ENCODE results near the gene KRT4.

KRT4 gene

GRCh38 chr12:52790427-52791270 lies 23.3 kb downstream of the KRT4 start:
- DNase-seq, result no peak

- no peak for DNase-seq
These were observed 24.1 kb downstream of the KRT4 start for GRCh38 chr12:52789637-52790426.

DNA sequence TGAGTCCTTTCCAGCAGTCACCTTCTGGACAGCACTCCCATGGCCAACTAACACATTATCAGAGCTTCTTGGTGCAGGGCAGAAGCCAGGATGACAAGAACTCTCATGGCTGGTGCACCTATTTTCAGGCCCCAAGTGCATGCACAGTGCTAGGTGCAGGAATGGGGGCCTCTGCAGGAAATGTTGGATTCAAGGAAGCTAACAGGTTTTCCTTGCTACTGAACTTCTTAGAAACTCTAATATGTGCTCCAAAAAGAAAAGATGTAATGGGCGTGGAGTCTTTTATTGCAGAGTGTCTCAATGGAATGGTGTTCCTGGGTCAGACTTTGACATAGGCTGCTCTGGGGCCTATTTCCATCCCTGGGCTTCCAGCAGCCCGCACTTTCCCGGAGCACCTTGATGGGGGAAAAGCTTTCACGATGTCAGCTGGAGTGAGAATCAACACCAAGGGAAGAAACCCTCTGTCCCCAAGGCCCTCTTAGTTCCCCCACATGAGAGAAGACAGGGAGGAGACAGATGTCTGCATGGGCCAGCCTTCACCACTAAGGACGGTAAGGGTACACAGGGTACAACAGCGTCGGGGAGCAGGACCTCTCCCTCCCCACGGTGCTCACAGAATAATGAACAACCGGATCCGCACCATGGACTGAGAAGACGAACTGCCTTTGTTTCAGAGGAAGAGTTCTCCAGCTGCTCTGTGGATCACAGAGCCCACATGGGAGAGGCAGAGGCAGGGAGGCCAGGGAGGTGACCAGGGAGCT lies 24.9 kb downstream of the KRT4 start:
- DNase-seq, result no peak

- no peak for DNase-seq
These were observed 25.6 kb downstream of the KRT4 start for GRCh38 chr12:52788192-52788875.

- no peak for DNase-seq
These were observed 26.4 kb downstream of the KRT4 start for GRCh38 chr12:52787324-52788191.

- DNase-seq, result no peak
These were observed 29.0 kb downstream of the KRT4 start for GRCh38 chr12:52784909-52785308.

DNA sequence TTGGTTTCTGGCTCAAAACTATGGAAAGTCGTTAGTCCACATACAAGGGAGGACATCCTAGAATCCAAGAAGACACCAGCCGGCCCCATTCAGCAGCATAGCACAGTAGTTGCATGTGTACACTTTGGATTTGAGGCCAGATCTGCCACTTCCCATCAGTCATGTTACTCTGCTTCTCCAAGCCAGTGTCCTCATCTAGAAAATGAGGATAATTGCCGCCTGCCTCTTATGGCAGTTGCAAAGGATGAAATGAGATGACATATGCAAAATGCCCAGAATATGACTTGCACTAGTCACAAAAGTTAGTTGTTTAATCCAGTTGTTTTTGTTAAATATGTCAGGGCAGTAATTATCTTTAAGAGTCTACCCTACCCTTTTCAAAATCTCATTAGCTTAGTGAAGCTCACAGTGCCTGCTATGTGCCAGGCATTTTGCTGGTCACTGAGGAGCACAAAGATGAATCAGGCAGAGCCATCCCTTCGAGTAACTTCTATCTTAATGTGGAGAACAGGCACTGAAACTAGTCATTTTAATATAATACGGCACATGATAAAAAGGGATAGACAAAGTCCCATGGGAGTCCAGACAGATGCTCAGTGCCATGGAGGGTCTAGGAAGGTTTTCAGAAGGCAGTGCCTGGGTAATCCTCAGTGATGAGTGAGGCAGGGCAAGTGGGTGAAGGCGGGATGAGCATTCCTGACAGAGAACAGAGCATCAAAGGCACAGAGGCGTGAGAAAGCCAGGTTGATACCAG lies 30.2 kb downstream of the KRT4 start:
- DNase-seq, result no peak

GRCh38 chr12:52782502-52782901 lies 31.4 kb downstream of the KRT4 start:
- DNase-seq, result no peak

GRCh38 chr12:52781399-52782082 lies 32.4 kb downstream of the KRT4 start:
- DNase-seq, result no peak

DNA sequence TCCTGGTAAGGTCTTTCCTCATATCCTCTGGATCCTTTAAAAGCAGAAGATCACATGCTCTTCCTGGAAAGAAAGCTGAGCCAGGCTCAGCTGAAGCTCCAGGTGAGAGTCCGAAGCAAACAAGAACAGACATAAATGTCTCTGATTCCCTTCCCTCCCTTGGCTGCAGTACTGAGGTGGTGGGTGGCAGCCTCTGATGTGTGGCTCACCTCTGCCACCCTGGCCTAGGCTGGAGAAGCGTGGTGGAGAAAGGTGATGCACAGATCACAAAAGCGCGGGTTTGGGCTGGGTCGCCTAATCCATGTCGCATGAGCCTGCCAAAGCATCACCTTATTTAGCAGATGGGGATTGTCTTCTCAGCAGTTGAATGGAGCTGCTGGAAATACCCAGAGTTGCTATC lies 34.0 kb downstream of the KRT4 start:
- no peak for DNase-seq

DNA sequence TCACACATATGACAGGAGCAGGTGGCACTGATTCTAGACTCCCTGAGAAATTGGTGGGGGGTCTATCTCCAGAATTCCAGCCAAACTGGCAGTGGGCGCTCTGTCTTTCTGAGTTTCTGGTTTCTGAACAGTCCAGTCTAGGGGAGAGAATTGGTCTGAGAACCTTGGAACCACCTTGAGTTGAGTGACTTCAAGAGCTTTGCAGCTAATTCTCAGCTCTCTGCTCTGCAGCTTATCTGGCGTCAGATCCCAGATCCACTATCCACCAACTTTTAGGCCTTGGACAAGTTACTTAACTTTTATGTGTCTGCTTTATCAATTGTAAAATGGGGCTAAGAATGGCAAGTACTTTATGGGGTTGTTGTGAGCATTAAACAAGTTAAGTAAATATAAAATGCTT lies 35.1 kb downstream of the KRT4 start:
- no peak for DNase-seq

DNA sequence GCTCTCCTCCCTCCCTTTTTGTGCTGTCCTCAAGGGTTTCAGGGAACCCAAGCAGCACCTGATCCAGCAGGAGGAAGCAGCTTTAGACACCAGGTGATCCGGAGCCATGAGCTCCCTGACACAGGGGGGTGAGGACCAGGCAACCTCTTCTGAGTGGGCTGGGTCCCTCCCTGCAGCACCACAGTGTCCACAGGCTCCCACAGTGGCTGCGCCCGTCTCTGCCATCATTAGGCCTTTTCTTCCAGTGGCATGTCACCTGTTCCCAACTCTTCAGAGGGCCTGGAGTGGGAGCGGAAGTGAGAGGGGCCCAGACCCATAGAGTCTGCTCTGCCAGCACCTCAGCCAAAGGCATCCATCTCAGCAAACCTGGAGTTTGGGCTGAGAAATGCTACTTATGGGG lies 36.4 kb downstream of the KRT4 start:
- no peak for DNase-seq

DNA sequence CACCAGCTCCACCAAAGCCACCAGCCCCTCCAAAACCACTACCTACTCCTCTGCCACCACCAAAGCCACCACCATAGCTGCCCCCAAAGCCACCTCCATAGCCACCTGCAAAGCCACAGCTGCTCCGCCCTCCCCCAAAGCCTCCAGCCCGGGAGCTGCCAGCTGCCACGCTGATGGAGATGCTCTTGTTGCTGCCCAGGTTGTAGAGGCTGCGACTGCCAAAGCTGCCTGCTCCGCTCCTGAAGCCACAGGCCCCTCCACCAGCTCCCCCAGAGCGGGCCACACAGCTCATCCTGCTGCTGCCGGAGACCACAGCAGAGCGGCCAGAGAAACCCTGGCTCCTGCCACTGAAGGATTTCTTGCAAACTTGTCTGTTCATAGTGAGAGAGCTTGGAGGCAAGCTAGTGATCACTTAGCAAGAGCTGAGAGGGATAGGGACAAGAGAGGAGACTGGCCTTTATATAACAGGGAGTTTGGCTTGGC lies 37.0 kb downstream of the KRT4 start, which contains the start of gene KRT76:
KRT76 (minus strand) TSS at position 433 of the 483 bp plus-strand sequence; CDS start at position 379, 54 bp downstream.
- no peak for DNase-seq

- no peak for DNase-seq
These were observed 37.5 kb downstream of the KRT4 start for GRCh38 chr12:52776435-52776834.

DNA sequence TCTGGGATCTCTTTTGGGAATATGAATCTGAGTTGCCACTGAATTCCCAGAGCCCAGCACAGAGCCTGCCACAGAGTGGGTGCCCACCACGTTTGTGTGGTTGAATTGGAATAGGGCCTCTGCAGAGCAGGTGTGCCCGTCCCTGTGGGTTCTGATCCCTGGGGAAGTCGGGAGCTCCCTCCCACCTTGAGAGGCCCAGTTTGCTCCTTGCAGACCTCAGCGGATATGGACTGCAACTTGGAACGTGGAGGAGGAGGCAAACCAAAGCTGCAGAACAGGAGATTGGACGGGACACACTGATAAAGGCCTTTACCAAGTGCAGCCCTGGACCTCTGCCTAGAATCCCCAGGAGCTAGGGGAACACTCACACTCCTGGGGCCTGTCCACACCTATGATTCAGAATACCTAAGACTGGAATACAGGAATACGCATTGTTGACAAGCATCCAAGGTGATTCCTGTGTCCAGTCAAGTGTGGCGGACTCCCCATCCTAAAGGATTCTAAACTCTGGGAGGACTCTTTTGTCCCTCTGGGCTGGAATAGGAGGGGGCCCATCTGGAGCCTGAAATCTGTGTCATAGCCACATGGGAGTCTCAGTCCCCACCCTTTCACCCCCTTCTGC lies 39.2 kb downstream of the KRT4 start:
- DNase-seq, result no peak

DNA sequence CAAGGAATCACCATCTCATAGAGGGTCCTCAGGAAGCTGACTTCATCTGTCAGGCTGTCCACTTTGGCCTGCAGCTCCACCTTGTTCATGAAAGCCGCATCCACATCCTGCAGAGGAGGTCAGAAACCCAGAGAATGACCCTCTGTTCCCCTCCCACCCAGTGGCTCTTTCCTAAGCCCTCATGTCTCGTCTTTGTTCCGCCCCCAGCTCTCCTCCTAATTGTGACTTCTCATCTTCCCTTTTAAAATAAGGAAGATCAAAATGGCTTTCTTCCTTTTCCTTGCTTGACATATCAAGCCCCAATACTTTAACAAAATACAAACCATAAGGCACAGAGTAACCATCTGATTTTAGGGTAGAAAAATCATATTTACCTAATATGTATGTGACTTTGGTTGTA lies 41.1 kb downstream of the KRT4 start:
- DNase-seq, result no peak

GRCh38 chr12:52772188-52772587 lies 41.7 kb downstream of the KRT4 start:
- DNase-seq, result no peak

DNA sequence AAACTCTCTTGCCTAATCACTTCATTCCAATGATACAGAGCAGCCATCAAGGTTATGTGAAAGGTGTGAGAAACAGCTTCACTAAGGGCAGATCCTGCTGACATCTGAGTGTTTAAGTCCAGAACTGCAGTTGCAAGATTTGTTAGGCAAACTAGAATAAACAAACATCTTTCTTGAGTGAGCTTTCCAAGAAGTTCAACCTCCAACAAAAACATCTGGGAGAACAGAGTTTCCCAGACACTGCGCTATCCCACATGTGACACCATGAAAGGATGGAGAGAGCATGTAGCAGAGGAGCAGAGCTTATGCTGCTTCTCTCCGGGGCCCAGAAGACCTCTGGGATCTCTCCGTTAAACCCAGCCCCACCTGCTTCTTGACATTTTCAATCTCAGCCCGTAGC lies 42.4 kb downstream of the KRT4 start:
- no peak for DNase-seq

GRCh38 chr12:52771088-52771487 lies 42.8 kb downstream of the KRT4 start:
- no peak for DNase-seq

- DNase-seq, result no peak
These were observed 44.0 kb downstream of the KRT4 start for GRCh38 chr12:52769946-52770345.
